DOHH2 (cell line): ENCODE data around the gene PARP2.

Experiments
- H3F3A ChIP-seq: fragments of 200-600 bp; sonication (generic), shearing (Covaris generic); 2 replicates; pipeline ENCODE4 v1.6.0; 2016; ENCODE audit warnings: antibody characterized with exemption, mild to moderate bottlenecking; ENCODE audit not compliant: control insufficient read depth, insufficient read depth
- H3K27ac ChIP-seq: fragments of 200-600 bp; sonication (generic); 2 replicates; pipeline ENCODE4 v1.5.1; 2014; ENCODE audit warnings: low read depth, mild to moderate bottlenecking, low read length, moderate library complexity
- H3K27me3 ChIP-seq: fragments of 200-600 bp; sonication (generic); 2 replicates; pipeline ENCODE4 v1.6.1; 2014; ENCODE audit warnings: mild to moderate bottlenecking, low read length, mixed read lengths; ENCODE audit not compliant: control insufficient read depth
- H3K36me3 ChIP-seq: fragments of 200-600 bp; sonication (generic); 2 replicates; pipeline ENCODE4 v1.6.1; 2014; ENCODE audit warnings: mild to moderate bottlenecking, low read length, moderate library complexity, mixed read lengths; ENCODE audit not compliant: control insufficient read depth
- H3K4me1 ChIP-seq: fragments of 200-600 bp; sonication (generic); 2 replicates; pipeline ENCODE4 v1.6.1; 2014; ENCODE audit warnings: mild to moderate bottlenecking, low read length, mixed read lengths; ENCODE audit not compliant: control insufficient read depth
- H3K4me2 ChIP-seq: fragments of 200-600 bp; sonication (generic); 2 replicates; pipeline ENCODE4 v1.6.0; 2014; ENCODE audit warnings: mild to moderate bottlenecking, low read length, moderate library complexity
- H3K4me3 ChIP-seq: fragments of 200-600 bp; sonication (generic); 2 replicates; pipeline ENCODE4 v1.5.1; 2014; ENCODE audit warnings: mild to moderate bottlenecking, low read length, mixed read lengths
- H3K79me2 ChIP-seq: fragments of 200-600 bp; sonication (generic); 2 replicates; pipeline ENCODE4 v1.6.1; 2014; ENCODE audit warnings: mild to moderate bottlenecking, low read length, mixed read lengths; ENCODE audit not compliant: control insufficient read depth
- H3K9me2 ChIP-seq: fragments of 200-600 bp; sonication (generic); replicated peaks from 2 replicates; pipeline ENCODE4 v1.6.1; 2014; ENCODE audit warnings: mild to moderate bottlenecking, low read length, mixed read lengths; ENCODE audit not compliant: control insufficient read depth
- H3K9me3 ChIP-seq: fragments of 200-600 bp; sonication (generic); 2 replicates; pipeline ENCODE4 v1.6.1; 2014; ENCODE audit warnings: antibody characterized with exemption, low read length, mixed read lengths; ENCODE audit not compliant: control insufficient read depth, insufficient read depth
- H4K20me1 ChIP-seq: fragments of 200-600 bp; sonication (generic); 2 replicates; pipeline ENCODE4 v1.6.0; 2014; ENCODE audit warnings: low read depth, mild to moderate bottlenecking, antibody characterized with exemption, low read length, moderate library complexity; ENCODE audit not compliant: control insufficient read depth, insufficient read depth
- EZH2phosphoT487 ChIP-seq: fragments of 200-600 bp; sonication (generic); IDR thresholded peaks from 2 replicates; pipeline ENCODE4 v1.6.1; 2017; ENCODE audit warnings: borderline replicate concordance, mild to moderate bottlenecking, antibody characterized with exemption, low read length, moderate library complexity, mixed read lengths
- TF ChIP-seq, protein P1 (sequence below): fragments of 200-600 bp; sonication (generic); IDR thresholded peaks from one replicate; pipeline ENCODE4 v1.5.1; 2014; ENCODE audit warnings: antibody characterized with exemption, mild to moderate bottlenecking, low read depth, low read length; ENCODE audit not compliant: poor library complexity, severe bottlenecking

Gene PARP2

DNA sequence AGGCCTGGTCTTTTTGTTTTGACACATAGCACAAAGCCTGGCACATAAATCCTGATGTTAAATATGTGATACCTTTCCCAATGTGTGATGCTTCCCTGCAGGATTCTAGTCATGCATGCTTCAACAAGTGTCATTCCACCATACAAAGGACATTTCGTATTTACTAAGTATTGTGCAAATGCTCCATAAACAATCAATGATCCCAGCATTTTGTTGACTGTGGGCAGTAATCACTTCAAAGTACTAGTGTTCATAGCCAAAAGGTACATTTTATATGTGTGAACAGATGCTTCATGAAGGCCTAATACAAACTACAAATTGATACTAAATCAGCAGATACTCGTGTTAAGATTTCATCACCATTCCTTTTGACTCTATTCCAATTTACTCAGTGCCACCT lies 14.7 kb upstream of the PARP2 start:
- Histone ChIP-seq H3K27ac (peak overlapping the region; percentile 27), H3K4me2 (peak overlapping the region; percentile 79), H3K79me2 (peaks cover 94% of the 10 kb centered on the region), H4K20me1 (peaks cover 16% of the 10 kb centered on the region; the same call in 1 of the 2 replicates), H3K36me3 (peaks cover 84% of the 10 kb centered on the region), H3F3A (peaks cover 41% of the 10 kb centered on the region), H3K4me3 (0 out of 2 replicates have a peak overlapping the region, but pooled peaks have one; percentile 1), H3K4me1 (peaks cover 49% of the 10 kb centered on the region), H3K9me3 (no peaks in the 10 kb centered on the region), H3K27me3 (no peaks in the 10 kb centered on the region), H3K9me2 (no peaks in the 10 kb centered on the region)
- TF ChIP-seq EZH2phosphoT487, result no peak
- TF ChIP-seq, protein P1, sequence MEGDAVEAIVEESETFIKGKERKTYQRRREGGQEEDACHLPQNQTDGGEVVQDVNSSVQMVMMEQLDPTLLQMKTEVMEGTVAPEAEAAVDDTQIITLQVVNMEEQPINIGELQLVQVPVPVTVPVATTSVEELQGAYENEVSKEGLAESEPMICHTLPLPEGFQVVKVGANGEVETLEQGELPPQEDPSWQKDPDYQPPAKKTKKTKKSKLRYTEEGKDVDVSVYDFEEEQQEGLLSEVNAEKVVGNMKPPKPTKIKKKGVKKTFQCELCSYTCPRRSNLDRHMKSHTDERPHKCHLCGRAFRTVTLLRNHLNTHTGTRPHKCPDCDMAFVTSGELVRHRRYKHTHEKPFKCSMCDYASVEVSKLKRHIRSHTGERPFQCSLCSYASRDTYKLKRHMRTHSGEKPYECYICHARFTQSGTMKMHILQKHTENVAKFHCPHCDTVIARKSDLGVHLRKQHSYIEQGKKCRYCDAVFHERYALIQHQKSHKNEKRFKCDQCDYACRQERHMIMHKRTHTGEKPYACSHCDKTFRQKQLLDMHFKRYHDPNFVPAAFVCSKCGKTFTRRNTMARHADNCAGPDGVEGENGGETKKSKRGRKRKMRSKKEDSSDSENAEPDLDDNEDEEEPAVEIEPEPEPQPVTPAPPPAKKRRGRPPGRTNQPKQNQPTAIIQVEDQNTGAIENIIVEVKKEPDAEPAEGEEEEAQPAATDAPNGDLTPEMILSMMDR, result no peak

- TF ChIP-seq, protein P1, result no peak
- no peak for TF ChIP-seq EZH2phosphoT487
- Histone ChIP-seq H3K27me3 (no peaks in the 10 kb centered on the region), H3K4me3 (no peak overlapping the region), H3F3A (peaks cover 41% of the 10 kb centered on the region), H3K27ac (peak overlapping the region; percentile 27), H3K4me2 (peak overlapping the region; percentile 79), H3K9me2 (no peaks in the 10 kb centered on the region), H3K79me2 (peaks cover 92% of the 10 kb centered on the region), H3K4me1 (peaks cover 56% of the 10 kb centered on the region), H3K9me3 (no peaks in the 10 kb centered on the region), H3K36me3 (peaks cover 77% of the 10 kb centered on the region), H4K20me1 (peaks cover 16% of the 10 kb centered on the region; the same call in 1 of the 2 replicates)
Measured at GRCh38 chr14:20329355-20329754, 14.1 kb upstream of the PARP2 start.

GRCh38 chr14:20331053-20331613 lies 12.3 kb upstream of the PARP2 start:
- TF ChIP-seq EZH2phosphoT487, result no peak
- TF ChIP-seq, protein P1, result no peak
- Histone ChIP-seq H3K9me3 (no peaks in the 10 kb centered on the region), H3F3A (peaks cover 38% of the 10 kb centered on the region), H3K36me3 (peaks cover 62% of the 10 kb centered on the region), H3K4me2 (peak overlapping the region; percentile 79), H3K9me2 (no peaks in the 10 kb centered on the region), H3K27me3 (no peaks in the 10 kb centered on the region), H3K79me2 (peaks cover 79% of the 10 kb centered on the region), H4K20me1 (peaks cover 16% of the 10 kb centered on the region; the same call in 1 of the 2 replicates), H3K4me1 (peaks cover 67% of the 10 kb centered on the region), H3K27ac (0 out of 2 replicates have a peak overlapping the region, but pooled peaks have one; percentile 10), H3K4me3 (peak overlapping the region; percentile 70)
